Measurements from ENCODE around the gene DQX1.
"Not testable (repeated sequence)": the region's sequence is repeated elsewhere in the genome, so short reads cannot be mapped to it uniquely, and the experiment has no call there.

DQX1 gene, protein sequence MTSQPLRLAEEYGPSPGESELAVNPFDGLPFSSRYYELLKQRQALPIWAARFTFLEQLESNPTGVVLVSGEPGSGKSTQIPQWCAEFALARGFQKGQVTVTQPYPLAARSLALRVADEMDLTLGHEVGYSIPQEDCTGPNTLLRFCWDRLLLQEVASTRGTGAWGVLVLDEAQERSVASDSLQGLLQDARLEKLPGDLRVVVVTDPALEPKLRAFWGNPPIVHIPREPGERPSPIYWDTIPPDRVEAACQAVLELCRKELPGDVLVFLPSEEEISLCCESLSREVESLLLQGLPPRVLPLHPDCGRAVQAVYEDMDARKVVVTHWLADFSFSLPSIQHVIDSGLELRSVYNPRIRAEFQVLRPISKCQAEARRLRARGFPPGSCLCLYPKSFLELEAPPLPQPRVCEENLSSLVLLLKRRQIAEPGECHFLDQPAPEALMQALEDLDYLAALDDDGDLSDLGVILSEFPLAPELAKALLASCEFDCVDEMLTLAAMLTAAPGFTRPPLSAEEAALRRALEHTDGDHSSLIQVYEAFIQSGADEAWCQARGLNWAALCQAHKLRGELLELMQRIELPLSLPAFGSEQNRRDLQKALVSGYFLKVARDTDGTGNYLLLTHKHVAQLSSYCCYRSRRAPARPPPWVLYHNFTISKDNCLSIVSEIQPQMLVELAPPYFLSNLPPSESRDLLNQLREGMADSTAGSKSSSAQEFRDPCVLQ

DNA sequence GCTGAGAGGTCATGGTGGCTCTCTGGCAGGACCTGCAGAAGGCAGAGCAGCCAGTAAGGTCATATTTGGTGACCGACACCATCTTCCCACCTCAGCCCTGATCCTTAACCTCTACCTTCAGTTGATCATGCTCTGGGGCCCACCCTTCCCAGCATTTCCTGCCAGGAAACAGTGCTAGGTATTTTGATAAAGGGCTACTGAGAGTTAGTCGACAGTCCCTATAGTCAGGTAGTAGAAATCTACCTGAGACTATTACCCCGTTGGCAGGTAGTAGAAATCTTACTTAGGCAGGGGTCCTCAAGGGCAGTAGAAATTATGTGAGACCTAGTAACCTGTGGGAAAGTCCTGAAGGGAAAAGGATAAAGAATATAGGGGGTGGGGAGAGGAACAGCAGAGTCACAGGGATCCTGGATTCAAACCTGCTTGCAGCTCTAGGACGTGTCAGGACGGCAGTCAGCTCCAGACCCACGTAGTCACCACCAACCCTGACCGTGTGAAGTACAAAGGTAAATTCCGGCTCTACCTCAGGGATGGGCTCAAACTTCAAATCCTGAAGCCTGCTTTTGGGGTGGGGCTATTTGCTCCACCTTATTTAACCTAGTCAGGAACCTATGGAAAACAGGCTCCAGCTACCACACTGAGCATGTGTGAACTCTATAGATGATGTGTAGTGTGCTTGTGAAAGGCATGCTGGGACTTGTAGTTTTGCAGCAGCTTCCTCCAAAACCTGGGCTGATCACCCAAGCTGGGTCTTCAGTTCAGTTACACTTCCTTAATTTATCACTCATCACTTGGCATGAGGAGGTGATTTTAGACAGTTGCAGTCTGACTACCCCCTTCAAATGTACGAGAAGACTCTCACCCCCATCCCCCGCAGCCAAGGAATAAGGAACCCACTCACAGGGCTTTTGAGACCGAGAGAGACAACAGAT lies at the start of gene DQX1:
Gene DQX1 (minus strand): TSS at position 515 of the 932 bp plus-strand sequence. CDS start 502 bp downstream, at position 13.
- DNase-seq = peak; percentile 30

DNA sequence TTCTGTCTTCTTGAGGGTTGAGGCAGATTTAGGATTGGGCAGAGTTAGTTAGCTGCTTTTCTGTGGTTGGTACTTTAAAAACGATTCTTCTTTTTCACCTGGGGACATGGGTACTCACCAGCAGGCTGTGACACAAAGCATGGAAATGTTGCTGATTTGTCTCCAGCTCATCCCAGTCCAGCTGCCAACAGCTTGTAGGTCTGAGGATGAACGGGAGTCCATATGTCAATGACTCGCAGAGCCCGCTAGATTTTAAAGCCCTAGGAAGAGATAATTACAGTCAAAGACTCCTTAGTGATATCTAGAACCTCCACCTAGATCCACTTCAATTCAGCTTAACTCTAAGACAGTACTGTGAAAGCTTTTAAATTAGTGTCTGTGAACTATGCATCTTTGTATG lies 49.3 kb upstream of the DQX1 start:
- DNase-seq = no peak

- peak; percentile 49 for DNase-seq
Measured at GRCh38 chr2:74573747-74574562, 47.9 kb upstream of the DQX1 start.

GRCh38 chr2:74572178-74572925 lies 46.3 kb upstream of the DQX1 start:
- no peak for DNase-seq

DNA sequence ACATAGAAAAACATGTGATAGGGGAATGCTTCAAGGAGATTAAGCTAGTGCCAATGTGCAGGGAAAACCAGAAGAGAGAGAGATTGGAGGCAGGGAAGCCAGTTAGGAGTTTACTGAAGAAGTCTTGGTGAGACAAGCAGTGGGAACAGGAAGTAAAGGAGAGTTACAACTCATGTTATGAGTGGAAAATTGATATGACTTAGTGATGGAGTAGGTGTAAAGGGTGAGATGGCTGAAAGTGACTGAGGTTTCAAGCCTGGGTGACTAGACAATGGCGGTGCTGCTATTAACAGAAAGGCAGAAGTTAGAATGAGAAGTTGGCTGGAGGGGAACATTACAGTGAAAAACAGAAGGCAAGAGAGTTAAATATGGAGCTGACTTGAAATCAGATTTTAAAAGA lies 45.0 kb upstream of the DQX1 start:
- no peak for DNase-seq

DNA sequence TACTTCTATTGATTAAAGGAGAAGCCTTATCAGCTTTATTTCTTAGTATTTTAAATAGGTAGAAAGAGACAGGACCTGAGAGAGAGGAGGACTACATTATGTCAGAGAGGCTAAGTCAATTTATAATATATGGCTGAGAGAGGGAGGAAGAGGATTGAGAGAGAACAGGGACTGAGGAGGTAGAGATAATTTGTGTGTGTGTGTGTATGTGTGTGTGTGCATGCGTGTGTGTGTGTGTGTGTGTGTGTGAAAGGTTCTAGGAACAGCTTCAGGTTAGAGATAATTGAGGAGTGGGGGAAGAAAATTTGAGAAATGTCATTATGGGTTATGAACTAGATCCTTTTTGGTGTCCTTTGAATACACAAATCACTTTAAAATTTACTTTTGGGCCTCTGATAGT lies 43.7 kb upstream of the DQX1 start:
- no peak for DNase-seq

- no peak for DNase-seq
Measured at GRCh38 chr2:74567881-74568280, 41.9 kb upstream of the DQX1 start.

GRCh38 chr2:74566754-74567085 lies 40.7 kb upstream of the DQX1 start:
- DNase-seq = no peak

DNA sequence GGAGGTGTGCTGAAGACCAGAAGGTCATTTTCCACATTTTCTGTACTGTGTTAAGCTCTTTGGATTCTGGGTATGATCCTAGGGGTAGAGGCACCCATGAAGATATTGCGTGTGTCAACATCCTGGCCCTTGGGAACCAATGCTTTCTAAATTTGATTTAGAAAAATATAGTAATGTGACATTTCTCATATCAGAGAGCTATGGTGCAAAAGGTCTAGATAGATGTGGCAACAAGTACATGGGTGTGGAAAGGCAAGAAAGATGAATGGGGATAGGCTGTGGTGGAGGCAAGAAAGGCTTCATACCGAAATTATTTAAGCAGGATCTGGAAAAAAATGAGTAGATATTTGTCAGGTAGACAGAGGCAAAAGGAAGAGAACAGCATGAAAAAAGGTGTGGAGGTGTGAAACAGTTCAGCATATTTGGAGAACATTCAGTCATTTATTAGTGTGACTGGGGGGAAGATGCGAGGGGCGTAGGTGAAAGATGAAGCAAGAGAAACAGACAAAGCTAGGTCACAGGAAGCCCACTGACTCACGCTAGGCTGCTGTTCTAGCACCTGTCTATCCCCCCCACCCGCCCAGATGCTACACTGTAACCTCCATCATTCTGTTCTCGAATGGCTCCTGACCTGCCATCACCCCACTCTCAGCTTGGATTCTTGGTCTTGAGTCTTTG lies 40.2 kb upstream of the DQX1 start:
- no peak for DNase-seq

DNA sequence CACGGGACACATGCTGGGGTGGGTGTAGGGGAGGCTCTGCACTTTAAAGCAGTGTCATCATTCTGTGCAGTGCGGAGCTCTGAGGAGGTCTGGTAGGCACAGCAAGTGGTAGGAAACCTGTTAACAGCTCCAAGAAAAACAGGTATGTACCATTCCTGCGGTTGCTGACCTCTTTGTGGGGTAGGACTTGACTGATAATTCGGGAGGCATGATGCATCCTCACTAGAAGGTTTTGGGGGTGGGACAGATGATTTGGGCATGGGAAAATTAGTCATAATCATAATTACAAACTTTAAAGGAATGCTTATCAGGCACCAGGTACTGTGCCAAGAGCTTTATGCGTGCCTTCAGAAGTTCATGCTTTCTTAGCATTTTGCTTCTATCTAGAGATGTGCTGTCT lies 38.2 kb upstream of the DQX1 start:
- no peak for DNase-seq

DNA sequence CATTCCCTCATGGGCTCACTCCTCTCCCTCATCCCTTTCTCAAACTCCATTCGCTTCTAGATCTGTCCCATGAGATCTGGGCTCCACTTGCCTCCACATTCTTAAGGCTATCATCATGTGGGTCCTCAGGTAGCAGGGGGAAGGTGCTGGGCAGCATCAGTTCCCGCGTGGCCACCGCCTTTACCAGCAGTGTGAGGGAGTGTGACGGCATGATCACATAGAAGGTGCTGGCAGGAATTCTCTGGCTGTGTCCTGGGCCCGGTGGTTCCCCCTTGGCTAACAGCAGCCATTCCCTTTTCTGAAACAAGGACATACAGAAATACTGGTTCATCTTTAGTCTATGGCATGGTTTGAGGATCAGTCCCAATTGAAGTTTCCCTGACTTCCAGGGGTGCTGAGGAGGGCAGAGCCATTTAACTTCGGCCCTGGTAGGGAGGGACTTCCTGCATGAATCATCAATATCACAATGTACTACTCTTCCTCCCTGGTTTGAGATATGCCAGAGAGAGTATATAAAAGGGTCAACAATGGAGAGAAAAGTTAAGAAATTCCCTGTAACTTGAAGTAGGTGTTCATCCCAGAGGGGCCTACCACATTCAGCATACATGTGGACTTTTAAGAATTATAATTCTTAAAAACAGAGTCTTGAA lies 36.2 kb upstream of the DQX1 start:
- DNase-seq = no peak

DNA sequence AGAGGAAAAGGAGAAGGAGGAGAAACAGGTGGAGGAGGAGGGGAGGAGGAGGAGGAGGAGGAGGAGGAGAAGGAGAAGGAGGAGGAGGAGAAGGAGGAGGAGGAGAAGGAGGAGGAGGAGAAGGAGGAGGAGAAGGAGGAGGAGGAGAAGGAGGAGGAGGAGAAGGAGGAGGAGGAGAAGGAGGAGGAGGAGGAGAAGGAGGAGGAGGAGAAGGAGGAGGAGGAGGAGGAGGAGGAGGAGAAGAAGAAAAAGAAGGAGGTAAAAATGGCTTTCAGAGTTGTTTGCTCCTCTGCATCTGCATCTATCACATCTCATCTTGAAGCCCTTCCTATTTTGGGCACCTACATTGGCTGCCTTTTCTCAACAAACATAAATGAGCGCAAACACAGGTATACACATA lies 35.0 kb upstream of the DQX1 start:
- DNase-seq = not testable (repeated sequence)

DNA sequence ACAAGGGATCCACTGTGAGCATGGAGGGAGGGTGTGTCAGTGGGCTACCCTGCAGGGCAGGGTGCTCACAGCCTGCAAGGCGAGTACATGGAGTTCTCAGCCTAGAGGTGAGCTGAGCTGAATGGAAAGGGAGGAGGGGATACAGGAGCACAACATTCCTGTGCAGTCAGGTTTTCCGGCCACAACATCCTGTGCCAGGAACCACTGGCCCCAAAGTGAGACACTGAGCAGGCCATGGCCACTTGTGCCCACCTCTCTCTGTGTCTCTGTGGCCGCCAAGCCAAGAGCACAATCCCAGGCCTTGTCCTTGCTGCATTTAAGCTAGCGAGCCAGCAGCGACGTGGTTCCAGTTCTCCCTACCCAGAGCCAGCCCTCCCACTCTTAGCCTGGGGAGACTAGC lies 34.6 kb upstream of the DQX1 start:
- no peak for DNase-seq

GRCh38 chr2:74559912-74560311 lies 33.9 kb upstream of the DQX1 start:
- no peak for DNase-seq

GRCh38 chr2:74558284-74559230 lies 32.5 kb upstream of the DQX1 start:
- no peak for DNase-seq

GRCh38 chr2:74556831-74557370 lies 30.9 kb upstream of the DQX1 start:
- DNase-seq = no peak

DNA sequence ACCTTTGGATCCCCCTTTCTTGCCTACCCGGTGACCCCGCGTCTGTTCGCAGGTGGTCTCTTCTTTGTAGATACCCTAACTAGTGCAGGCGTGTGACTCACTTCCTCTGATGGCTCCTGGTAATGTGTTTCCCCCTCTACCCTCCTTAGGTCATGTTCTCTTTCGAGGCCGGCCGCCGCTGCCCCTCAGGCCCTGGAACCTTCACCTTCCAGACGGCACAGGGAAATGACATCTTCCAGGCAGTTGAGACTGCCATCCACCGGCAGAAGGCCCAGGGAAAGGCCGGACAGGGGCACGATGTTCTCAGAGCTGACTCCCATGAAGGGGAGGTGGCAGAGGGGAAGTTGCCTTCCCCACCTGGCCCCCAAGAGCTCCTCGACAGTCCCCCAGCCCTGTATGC lies 30.1 kb upstream of the DQX1 start:
- no peak for DNase-seq

DNA sequence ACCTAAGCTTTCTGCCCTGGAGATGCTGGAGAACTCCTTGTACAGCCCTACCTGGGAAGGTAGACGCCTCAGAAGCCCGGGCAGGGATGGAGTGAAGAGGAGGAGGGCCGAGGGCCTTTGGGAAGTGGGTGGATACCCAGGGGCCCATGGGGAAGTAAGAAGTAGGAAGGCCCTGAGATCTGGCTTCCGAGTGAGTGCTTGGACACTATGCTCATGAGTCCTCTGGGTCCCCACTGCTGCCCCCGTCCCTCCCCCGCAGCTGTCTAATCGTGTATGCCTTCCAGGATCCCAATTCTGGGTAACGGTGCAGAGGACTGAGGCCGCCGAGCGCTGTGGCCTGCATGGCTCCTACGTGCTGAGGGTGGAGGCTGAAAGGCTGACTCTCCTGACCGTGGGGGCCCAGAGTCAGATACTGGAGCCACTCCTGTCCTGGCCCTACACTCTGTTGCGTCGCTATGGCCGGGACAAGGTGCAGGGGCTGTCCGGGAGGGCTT lies 29.6 kb upstream of the DQX1 start:
- no peak for DNase-seq
